ENCODE data around the gene KCNAB1.
"Not testable (repeated sequence)": the region's sequence is repeated elsewhere in the genome, so short reads cannot be mapped to it uniquely, and the experiment has no call there.

The KCNAB1 gene

GRCh38 chr3:156175570-156175969 lies 55.2 kb downstream of the KCNAB1 start:
- FAIRE-seq (no peak), DNase-seq (ENCODE audit: low spot score) (no peak)

DNA sequence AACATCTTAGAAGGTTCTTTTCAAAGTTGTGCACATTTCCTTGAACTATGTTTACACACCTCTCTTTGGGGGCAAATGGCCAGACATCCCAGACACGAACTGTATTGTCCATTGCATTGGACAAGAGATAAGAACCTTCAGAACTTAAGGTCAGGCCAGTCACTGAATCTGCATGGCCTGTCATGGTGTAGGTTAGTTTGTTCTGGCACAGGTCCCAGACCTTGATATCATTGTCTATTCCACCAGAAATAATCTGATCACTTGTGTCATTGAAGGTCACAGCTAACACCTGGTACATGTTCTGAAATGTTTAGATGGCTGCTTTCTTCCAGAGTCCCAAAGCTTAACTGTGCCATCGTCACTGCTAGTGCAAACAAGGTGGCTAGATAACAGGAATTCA lies 55.7 kb downstream of the KCNAB1 start:
- DNase-seq (ENCODE audit: low spot score) (no peak), FAIRE-seq (no peak)

- FAIRE-seq (no peak), DNase-seq (ENCODE audit: low spot score) (no peak)
These were observed 56.3 kb downstream of the KCNAB1 start for GRCh38 chr3:156176629-156177210.

DNA sequence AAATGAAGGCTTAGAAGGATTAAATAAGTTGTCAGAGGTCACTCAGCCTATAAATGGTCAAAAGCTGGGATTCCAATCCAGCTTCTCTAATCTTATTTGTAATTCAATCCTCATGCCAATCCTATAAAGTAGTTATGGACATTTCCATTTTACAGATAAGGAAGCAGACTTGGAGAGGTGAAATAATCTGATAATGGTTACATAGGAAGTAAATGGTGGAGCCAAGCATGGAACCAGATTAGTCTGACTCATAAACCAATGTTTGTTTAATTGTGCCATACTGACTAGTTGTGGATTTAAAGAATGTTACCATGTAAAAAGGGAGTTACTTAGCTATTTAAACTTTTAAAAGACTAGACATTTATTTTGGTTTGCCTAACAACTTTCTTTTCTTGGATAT lies 59.7 kb downstream of the KCNAB1 start:
- no peak for DNase-seq (ENCODE audit: low spot score)
- FAIRE-seq, result no peak

GRCh38 chr3:156181509-156181908 lies 61.1 kb downstream of the KCNAB1 start:
- FAIRE-seq (no peak), DNase-seq (ENCODE audit: low spot score) (peak; percentile 20)

DNA sequence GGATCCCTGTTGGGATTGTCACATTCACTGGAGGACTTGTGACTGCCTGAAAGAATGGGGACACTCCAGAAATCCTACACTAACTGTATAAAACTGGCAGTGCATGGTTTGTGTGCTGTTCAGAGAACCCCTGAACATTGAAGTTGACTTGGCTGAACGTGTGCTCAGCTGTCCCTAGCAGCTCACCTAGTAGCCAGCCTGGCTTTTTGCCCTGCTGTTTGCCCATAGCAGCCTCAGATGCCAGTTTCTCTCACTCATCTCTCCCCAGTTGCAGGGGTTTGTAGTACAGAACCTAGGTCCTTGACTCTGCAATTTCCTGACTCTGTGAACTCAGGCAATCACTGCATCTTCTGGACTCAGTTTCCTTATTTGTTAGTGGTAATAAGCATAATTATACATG lies 63.0 kb downstream of the KCNAB1 start:
- FAIRE-seq (no peak), DNase-seq (ENCODE audit: low spot score) (no peak)

DNA sequence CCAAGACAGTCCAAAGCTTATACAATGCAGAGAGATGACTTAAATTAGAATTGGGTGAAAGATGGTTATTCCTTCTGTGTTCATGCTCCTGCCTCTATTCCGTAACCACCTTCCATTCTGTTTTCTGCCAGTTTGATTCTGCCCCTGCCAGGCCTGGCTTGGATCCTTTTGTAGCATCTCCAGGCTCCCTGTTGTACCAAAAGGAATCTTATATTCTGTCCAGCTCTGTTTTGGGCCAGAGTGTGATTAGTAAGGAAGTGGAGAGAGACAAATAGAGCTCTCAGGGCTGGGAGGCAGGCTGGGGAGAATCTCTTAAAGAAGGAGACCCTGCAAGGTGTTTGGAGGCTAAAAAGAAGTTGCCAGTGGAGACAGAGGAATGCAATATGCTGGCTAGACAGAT lies 63.8 kb downstream of the KCNAB1 start:
- DNase-seq (ENCODE audit: low spot score) (no peak), FAIRE-seq (no peak)

DNA sequence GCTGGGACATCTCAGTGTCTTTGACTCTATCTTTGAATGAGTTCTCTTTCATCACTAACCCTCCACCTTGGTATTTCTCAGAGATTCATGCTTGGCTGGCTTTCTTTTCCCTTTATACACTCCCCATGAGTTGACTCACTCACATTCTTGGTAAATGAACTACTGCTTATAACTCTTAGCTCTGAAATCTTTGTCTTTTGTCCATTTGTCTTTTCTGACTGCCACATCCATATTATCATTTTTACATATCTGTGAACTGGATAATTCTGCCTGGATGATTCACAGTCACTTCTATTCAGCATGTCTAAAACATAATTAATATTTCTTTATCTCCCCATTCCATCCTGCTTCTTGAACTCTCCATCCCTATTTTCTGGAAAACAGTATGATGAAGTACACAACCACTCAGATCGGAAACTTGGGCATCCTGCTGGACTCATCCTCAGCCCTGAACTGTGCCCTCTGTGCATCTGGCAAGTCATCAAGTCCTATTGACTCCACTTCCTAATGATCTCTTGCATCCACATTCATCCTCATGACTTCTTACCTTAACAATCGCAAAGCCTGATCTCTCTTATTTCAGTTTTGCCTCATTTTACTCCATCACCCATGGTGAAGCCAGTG lies 66.9 kb downstream of the KCNAB1 start:
- DNase-seq (ENCODE audit: low spot score), result no peak
- no peak for FAIRE-seq

DNA sequence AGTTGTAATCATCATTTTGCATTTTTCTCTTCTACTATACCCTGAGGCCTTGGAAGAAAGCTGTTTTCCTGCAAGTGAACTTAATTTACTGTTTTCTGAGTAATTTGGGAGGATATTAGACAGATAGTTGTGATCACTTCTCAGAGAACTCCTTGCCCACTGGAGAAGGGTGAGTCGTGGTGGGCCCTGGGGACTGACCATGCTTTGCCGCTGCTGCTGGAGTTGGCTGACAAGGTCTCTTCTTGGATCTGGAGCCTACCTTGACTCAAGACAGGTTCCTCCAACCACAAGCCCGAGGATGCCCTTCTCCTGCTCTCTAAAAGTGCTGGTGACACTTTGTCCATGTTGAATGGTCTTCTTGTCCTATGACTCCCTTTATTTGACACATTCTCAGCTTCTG lies 68.4 kb downstream of the KCNAB1 start:
- no peak for FAIRE-seq
- no peak for DNase-seq (ENCODE audit: low spot score)

- no peak for DNase-seq (ENCODE audit: low spot score)
- no peak for FAIRE-seq
These were observed 69.5 kb downstream of the KCNAB1 start for GRCh38 chr3:156189927-156190326.

DNA sequence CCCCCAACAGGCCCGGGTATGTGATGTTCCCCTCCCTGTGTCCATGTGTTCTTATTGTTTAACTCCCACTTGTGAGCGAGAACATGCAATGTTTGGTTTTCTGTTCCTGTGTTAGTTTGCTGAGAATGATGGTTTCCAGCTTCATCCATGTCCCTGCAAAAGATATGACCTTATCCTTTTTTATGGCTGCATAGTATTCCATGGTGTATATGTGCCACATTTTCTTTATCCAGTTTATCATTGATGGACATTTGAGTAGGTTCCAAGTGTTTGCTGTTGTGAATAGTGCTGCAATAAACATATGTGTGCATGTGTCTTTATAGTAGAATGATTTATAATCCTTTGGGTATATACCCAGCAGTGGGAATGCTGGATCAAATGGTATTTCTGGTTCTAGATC lies 74.6 kb downstream of the KCNAB1 start:
- not testable (repeated sequence) for DNase-seq (ENCODE audit: low spot score); FAIRE-seq

GRCh38 chr3:156197152-156197551 lies 76.8 kb downstream of the KCNAB1 start:
- not testable (repeated sequence) for DNase-seq (ENCODE audit: low spot score); FAIRE-seq

DNA sequence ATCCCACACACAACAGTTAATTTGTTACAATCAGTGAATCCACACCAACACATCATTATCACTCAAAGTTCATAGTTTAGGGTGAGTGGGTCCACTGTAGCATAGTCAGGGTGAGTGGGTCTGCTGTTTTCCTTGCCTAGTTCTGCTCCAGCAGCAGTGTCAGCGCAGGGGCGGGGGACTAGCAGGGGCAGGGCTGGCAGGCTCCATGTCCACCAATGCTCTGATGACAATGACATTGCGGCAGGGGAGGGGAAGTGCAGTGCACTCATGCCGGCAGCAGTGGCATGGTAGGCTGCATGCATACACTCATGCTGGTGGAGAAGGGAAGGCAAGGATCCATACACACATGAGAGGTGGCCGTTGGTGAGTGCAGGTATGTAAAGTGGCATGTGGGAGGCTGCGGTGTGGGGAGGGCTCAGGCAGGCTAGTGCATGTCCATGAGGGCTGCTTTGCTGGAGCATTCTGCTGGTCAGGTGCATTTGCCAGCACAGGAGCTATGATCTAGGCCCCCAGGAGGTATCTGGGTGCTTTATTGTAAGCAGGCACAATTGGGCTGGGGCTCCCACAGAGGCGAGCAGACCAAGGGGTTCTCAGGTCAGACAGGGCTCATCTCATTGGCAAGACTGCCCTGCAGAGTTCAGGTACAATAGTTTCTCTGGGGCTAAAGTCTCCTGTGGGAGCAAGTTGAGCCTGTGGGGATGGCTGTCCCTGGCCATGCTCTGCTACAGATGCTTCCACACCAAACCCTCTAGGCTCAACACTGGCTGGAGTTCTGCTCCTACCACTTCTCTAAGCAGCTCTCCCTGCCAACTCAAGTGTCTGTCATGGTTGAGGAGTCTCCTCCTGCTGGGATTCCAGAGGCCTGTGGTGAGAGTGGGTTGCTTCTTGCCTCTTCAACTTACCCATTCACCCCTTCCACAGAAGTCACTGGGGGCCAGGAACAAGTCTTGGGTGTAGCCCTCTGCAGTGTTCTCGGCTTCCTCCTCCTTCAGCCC lies 81.3 kb downstream of the KCNAB1 start:
- FAIRE-seq (no peak), DNase-seq (ENCODE audit: low spot score) (no peak)

DNA sequence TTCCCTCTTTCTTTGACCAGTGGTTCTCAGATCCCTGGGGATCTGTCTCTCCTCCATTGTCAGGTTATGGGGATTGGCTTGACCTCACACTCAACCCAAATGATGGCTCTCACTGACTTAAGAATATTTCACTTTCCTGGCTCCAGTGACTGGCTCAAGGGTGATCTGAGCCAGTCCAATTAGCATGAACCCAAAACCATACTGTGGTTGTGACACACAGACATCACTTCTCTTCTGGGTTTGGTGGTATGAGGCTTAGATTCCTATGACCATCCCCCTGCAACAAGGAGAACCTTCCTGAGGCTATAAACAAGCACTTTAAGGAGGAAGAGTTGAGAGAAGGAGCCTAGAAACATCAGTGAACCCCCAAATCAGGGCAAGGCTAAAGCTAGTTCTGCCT lies 85.8 kb downstream of the KCNAB1 start:
- FAIRE-seq (no peak), DNase-seq (ENCODE audit: low spot score) (no peak)

DNA sequence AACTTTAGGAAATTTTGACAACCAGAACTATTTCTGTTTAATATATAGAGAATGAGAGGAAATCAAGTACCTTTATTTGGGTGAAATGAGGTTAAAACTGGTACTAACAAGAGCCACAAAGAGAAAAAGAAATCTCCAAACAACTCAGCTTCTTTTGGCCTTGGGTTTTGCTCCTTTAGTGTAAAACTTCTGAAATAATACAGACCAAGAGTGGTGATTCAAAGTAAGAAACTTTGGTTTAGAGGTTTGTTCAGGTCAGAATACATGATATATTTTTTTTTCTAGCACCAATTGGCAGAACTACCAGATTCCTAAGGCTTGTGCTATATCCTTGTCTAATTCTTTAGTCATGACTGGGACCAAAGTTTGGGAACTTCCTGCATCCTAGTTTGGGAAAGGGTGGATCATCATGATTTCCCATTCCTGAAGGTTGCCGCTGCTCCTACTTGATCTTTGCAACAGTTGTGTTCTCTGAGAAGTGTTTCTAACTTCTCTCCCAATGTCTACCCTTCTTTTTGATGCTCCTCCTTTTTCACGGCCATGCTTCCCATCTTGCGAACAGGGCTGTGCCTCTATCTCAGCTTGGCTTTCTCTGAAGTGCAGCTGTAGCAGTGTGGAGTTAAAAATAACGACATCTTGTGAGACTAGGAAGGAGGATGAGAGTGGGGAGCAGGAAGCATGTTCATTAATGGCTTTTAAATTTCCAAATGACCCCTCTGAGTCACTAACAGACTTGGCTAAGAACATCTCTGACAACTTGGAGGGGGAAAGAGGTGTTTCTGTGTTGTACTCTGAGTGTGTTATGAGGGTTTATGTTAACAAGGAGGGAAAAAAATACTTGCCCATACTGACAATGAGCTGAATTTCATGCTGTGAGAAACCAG lies 87.7 kb downstream of the KCNAB1 start:
- no peak for FAIRE-seq

GRCh38 chr3:156209631-156210335 lies 89.4 kb downstream of the KCNAB1 start:
- FAIRE-seq (no peak), DNase-seq (ENCODE audit: low spot score) (no peak)

More for the DNA sequence above, 87.7 kb downstream of the KCNAB1 start:
- no peak for DNase-seq (ENCODE audit: low spot score)

GRCh38 chr3:156211583-156211982 lies 91.2 kb downstream of the KCNAB1 start:
- DNase-seq (ENCODE audit: low spot score), result peak; percentile 39
- FAIRE-seq, result no peak

- no peak for DNase-seq (ENCODE audit: low spot score)
- no peak for FAIRE-seq
These were observed 94.3 kb downstream of the KCNAB1 start for GRCh38 chr3:156214676-156215075.

- FAIRE-seq, result no peak
- DNase-seq (ENCODE audit: low spot score), result no peak
These were observed 95.4 kb downstream of the KCNAB1 start for GRCh38 chr3:156215751-156216150.

DNA sequence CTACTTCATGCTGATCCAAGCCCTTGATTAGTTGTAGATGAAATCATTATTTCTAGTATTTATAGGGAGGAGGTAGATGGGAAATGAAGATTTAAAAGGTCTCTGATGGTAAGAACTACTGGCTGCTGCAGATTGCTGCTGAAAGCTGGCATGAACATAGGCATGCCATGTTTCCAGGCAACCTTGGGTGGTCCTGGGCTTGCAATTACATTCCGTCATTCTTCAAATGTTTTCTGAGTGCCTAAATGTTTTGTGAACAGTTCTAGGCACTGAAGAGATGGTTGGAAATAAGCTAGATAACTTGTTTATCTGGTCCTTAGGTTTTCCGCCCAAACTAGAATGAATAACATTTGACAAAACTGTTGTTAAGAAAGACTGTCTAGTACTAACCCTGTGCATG lies 95.8 kb downstream of the KCNAB1 start:
- no peak for DNase-seq (ENCODE audit: low spot score)
- no peak for FAIRE-seq

- FAIRE-seq (no peak), DNase-seq (ENCODE audit: low spot score) (no peak)
These were observed 96.5 kb downstream of the KCNAB1 start for GRCh38 chr3:156216852-156217251.

All from urothelium cell line (cell line).